ENCODE measurements around the gene TMEM222. TPM values are rescaled to one million over a fixed set of nuclear protein-coding genes. Genes with fewer than 3 reads are reported as not detected.
"Not testable (repeated sequence)": the region's sequence is repeated elsewhere in the genome, so short reads cannot be mapped to it uniquely, and the experiment has no call there.

Gene TMEM222
- total RNA-seq, 4 donors from 2014 or later, result 20.0 to 33.0 (median 27.1) TPM

DNA sequence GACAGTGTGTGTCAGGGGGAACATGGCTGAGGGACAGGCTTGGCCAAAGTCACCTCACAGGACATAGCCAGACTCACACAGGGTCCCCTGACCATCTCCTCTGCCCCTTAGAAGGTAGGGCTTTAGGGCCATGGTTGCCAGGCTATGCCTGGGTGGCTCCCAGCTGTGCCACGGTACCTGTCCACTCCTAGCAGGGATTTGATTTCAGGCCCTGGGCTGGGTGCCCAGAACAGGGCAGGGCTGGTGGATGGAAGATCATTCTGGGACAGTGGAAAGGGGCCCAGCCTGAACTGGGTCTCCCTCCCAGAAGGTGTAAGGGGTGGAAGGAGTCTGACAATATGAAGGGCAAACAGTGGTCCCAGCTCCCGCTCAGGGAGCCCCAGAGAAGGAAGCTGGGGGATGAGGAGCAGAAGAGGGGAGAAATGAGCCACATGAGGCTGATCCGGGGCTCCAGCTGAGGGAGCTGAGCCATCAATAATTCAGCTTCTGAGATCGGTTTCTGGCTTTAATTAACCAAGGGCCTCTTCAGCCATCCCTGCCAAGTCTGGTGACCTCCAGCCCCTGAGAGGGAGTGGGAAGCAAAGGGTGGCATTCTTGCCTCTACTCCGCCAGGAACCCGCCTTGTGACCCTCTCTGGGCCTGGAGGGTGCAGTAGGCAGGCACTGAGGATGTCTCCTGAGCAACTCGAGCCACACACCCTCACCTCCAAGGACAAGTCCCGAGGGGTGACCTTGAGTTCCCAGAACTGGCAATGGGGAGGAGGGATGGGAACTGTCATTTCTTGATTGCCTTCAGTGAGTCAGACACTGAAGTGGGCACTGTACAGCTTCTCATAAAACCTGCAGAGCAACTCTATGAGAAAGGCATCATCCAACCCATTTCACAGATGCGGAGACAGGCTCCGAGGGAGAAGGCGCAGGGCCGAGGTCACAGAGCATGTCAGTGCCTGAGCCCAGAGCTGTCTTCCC, 59.1 kb downstream of the TMEM222 start:
- Histone ChIP-seq H3K36me3 (no peaks in the 10 kb centered on the region), H3K4me1 (peaks cover 26 to 70% (median 31%) of the 10 kb centered on the region in 3 donors), H3K9me3 (no peaks in the 10 kb centered on the region), H3K27me3 (peaks cover 0 to 12% (median 0%) of the 10 kb centered on the region in 4 donors), H3K4me3 (peak overlapping the region in 2 of 4 donors; percentile 51 to 64), H3K27ac (peak overlapping the region; percentile 76 to 85 (median 80))
- WGBS, 2 donors, result 42 to 54% methylated on average over 5 to 9 of the region's 12 CpGs
- intact Hi-C loops (cut with DNase I), result no loop called here
- DNase-seq, result no peak
- TF ChIP-seq, protein P1, sequence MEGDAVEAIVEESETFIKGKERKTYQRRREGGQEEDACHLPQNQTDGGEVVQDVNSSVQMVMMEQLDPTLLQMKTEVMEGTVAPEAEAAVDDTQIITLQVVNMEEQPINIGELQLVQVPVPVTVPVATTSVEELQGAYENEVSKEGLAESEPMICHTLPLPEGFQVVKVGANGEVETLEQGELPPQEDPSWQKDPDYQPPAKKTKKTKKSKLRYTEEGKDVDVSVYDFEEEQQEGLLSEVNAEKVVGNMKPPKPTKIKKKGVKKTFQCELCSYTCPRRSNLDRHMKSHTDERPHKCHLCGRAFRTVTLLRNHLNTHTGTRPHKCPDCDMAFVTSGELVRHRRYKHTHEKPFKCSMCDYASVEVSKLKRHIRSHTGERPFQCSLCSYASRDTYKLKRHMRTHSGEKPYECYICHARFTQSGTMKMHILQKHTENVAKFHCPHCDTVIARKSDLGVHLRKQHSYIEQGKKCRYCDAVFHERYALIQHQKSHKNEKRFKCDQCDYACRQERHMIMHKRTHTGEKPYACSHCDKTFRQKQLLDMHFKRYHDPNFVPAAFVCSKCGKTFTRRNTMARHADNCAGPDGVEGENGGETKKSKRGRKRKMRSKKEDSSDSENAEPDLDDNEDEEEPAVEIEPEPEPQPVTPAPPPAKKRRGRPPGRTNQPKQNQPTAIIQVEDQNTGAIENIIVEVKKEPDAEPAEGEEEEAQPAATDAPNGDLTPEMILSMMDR (IDR thresholded peaks at IDR 0.05), result no peak
- TF ChIP-seq POLR2A (IDR thresholded peaks at IDR 0.05), result peak in 1 of 4 donors; percentile 31

DNA sequence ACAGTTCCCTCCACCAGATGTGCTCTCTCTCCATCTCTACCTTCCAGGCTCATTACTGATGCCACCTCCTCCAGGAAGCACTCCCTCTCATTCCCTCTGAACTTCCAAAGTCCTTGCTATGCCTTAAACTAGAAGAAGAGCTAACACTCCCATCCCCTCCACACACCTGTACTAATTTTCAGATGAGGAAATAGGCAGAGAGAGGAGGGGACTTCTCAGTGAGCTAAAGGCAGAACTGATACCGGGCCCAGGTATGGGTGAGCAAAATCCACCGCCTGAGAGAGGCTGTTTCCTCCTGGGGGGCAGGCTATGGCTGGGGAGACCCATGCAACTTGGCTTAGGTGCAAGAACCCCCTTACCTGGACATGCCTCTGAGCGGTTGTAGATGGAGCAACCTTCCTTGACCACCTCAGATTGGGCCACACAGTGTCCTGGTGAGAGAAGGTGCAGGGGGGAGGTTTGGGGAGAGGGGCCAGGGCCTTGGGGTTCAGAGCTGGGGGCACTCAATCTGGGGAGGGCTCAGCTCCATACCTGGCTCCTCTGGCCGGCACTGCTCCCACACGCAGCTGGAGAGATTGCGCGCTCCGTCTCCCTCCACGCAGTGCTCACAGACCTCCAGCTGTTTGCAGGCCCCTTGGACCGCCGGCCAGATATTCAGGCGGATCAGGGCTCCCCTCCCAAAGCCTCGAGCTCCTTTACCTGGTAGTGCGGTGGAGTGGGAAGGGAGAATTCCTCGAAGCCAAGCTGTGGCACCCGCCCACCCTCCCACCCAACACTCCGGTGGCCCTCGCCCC, 60.2 kb downstream of the TMEM222 start:
- Histone ChIP-seq H3K4me1 (peaks cover 26 to 66% (median 31%) of the 10 kb centered on the region in 3 donors), H3K4me3 (peak overlapping the region; percentile 51 to 64 (median 56)), H3K9me3 (no peaks in the 10 kb centered on the region), H3K27ac (peak overlapping the region; percentile 78 to 87 (median 84)), H3K36me3 (no peaks in the 10 kb centered on the region), H3K27me3 (peaks cover 0 to 12% (median 0%) of the 10 kb centered on the region in 4 donors)
- 41 to 88% methylated on average over 4 to 7 of the region's 18 CpGs for WGBS, 2 donors
- TF ChIP-seq POLR2A (IDR thresholded peaks at IDR 0.05), result no peak
- TF ChIP-seq, protein P1 (IDR thresholded peaks at IDR 0.05), result no peak
- DNase-seq, result no peak
- intact Hi-C loops (cut with DNase I), result no loop called here

DNA sequence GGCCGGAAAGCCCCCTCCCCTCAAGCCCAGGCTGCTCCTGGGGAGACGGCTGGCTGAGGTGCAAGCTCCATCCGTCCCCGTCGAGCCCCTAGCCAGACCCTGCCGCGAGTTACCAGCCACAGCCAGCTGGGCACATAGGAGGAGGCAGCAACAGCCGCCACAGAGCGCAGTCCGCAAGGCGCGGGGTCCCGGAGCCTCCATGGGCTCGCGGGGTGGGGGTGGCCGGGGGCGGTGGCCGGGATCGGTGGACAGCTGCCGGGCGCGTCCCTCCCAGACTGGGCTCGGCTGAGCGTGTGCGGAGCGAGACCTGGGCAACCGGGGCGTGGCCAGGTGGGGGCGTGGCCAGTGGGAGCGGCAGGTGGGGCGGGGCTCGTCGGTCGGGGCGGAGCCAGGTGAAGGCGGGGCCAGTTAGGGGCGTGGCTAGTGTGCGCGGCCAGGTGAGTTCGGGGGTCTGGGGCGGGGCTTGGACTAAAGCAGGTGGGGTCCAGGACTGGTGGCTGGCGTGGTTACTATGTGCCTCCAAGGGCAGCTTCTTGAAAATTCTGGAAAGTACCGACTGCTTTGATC, 61.2 kb downstream of the TMEM222 start, which contains the start of gene CD164L2:
Gene CD164L2 (minus strand): TSS at position 295 of the 567 bp plus-strand sequence. CDS start 94 bp downstream, at position 201.
- TF ChIP-seq, protein P1 (IDR thresholded peaks at IDR 0.05), result no peak
- peak in 1 of 4 donors; percentile 27 for TF ChIP-seq POLR2A (IDR thresholded peaks at IDR 0.05)
- Histone ChIP-seq H3K4me3 (peak within 1 kb of the TSS; percentile 51 to 64 (median 56)), H3K27me3 (peaks cover 0 to 12% (median 0%) of the 10 kb centered on the region in 4 donors), H3K27ac (peak within 1 kb of the TSS; percentile 78 to 87 (median 84)), H3K9me3 (no peaks in the 10 kb centered on the region), H3K36me3 (no peaks in the 10 kb centered on the region), H3K4me1 (peaks cover 26 to 56% (median 31%) of the 10 kb centered on the region in 3 donors)
- no peak for DNase-seq
- intact Hi-C loops (cut with DNase I), result no loop called here
- 28 to 100% methylated on average over 1 to 5 of the region's 43 CpGs for WGBS, 2 donors

DNA sequence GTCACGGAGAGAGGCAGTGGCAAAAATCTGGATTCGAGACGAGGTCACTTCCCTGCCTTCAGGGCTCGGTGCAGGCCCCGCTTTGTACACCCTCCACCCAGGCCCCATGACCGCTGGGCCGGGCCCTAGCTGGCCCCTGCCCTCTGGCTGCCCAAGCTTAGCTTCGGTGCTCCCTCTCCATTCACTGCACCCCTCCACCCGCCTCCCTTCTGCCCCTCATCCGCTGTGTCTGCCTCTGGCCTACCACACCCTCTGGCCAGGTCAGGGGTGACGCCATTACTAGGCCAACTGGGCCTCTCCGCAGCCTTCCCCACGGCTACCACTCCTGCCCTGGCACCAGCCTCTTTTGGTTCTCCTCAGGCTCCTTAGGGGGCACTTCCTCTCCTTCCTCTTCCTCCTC, 61.7 kb downstream of the TMEM222 start:
- no peaks in the 10 kb centered on the region for H3K36me3 ChIP-seq
- H3K9me3 ChIP-seq, result no peaks in the 10 kb centered on the region
- no peak overlapping the region for H3K4me3 ChIP-seq
- H3K27me3 ChIP-seq, result peaks cover 0 to 12% (median 0%) of the 10 kb centered on the region in 4 donors
- H3K4me1 ChIP-seq, result peaks cover 26 to 56% (median 31%) of the 10 kb centered on the region in 3 donors
- peak overlapping the region in 2 of 4 donors; percentile 82 to 87 for H3K27ac ChIP-seq
- intact Hi-C loops (cut with DNase I), result no loop called here
- 79 to 82% methylated on average over 13 of the region's 13 CpGs for WGBS, 2 donors
- no peak for DNase-seq
- no peak for TF ChIP-seq POLR2A (IDR thresholded peaks at IDR 0.05)
- TF ChIP-seq, protein P1 (IDR thresholded peaks at IDR 0.05), result no peak

DNA sequence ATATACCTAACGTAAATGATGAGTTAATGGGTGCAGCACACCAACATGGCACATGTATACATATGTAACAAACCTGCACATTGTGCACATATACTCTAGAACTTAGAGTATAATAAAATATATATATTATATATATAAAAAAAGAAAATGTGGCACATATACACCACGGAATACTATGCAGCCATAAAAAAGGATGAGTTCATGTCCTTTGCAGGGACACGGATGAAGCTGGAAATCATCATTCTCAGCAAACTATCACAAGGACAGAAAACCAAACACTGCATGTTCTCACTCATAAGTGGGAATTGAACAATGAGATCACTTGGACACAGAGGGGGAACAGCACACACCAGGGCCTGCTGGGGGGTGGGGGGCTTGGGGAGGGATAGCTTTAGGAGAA, 62.8 kb downstream of the TMEM222 start:
- H3K27ac ChIP-seq; DNase-seq; H3K4me3 ChIP-seq; H3K9me3 ChIP-seq; H3K36me3 ChIP-seq; intact Hi-C loops (cut with DNase I): not testable (repeated sequence)
- H3K27me3 ChIP-seq, result peaks cover 0 to 12% (median 0%) of the 10 kb centered on the region in 4 donors
- H3K4me1 ChIP-seq, result peaks cover 15 to 47% (median 23%) of the 10 kb centered on the region in 3 donors
- 96 to 100% methylated on average over 3 of the region's 3 CpGs for WGBS, 2 donors
